Prostate gland (tissue), 2 donors: ENCODE results near the gene DNAI4.

Source experiments
- CTCF ChIP-seq, 4 experiments: fragments of 200-600 bp in 2 of 4; fragments of 450-650 bp in 2 of 4; sonication (generic) in 2 of 4; IDR thresholded peaks; 1 replicate in 3 of 4; 2 replicates in 1 of 4; pipeline ENCODE4 v1.5.1; 2016 to 2019; ENCODE audit warnings: antibody characterized with exemption in 4 of 4, mild to moderate bottlenecking in 2 of 4, moderate library complexity in 2 of 4
- POLR2A ChIP-seq: fragments of 450-650 bp; IDR thresholded peaks from one replicate; pipeline ENCODE4 v1.6.1; 2016; ENCODE audit warnings: antibody characterized with exemption, mild to moderate bottlenecking

DNA sequence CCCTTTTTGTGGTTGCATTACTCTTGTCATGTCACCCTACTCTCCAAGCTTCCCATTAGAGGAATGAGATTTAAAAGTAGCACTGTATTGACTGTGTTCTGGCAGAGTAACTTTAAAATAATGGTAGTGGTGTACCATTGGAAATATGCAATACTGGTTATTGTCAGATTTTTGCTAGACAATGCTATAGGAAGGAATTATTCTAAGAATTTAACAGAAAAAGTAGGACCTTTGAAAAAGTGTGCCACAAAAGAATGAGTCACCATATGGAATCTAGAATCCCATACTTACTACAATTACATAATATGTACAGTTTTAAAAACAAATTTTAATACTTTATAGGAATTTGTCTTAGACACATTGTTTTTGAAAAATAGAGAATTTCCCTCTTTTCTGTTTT, 14.0 kb upstream of the DNAI4 start:
- TF ChIP-seq CTCF (IDR thresholded peaks at IDR 0.05) (no peak), POLR2A (no peak)
